GM12801 (cell line): ENCODE data around the gene GRIK3.

Source experiments
- CTCF ChIP-seq: IDR thresholded peaks from one replicate; pipeline ENCODE4 v1.5.1; 2011; ENCODE audit warnings: control low read depth; ENCODE audit not compliant: insufficient read length; ENCODE audit errors: extremely low read depth

GRIK3 gene

GRCh38 chr1:36776256-36776655 lies 258.1 kb downstream of the GRIK3 start:
- no peak for TF ChIP-seq CTCF

- no peak for TF ChIP-seq CTCF
These were observed 258.6 kb downstream of the GRIK3 start for GRCh38 chr1:36775716-36776115.

- no peak for TF ChIP-seq CTCF
These were observed 260.3 kb downstream of the GRIK3 start for GRCh38 chr1:36773827-36774541.

- no peak for TF ChIP-seq CTCF
These were observed 261.4 kb downstream of the GRIK3 start for GRCh38 chr1:36772647-36773495.

- TF ChIP-seq CTCF: no peak
These were observed 262.5 kb downstream of the GRIK3 start for GRCh38 chr1:36771660-36772284.

GRCh38 chr1:36771240-36771639 lies 263.1 kb downstream of the GRIK3 start:
- no peak for TF ChIP-seq CTCF
